AG08396 (cell line): ENCODE results near the gene LMBR1.

ENCODE experiments used
- DNase-seq: peaks from one replicate; pipeline ENCODE4 v3.0.0; 2012; ENCODE audit warnings: low spot score, mixed read lengths

LMBR1 gene

DNA sequence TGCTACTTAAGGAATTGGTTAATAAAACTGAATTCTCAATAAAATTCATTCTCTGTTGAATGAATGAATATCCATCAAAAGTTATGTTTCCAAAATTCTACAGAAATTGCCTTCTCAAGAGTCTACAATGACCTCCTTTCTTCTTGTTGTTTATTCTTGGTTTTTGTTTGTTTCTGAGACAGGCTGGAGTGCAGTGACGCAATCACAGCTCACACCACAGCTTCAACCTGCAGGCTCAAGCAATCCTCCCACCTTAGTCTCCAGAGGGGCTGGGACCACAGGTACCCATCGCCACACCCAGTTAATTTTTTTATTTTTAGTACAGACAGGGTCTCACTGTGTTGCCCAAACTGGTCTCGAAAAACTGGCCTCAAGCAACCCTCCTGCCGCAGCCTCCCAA is 97.6 kb downstream of the LMBR1 start:
- DNase-seq, result no peak

DNA sequence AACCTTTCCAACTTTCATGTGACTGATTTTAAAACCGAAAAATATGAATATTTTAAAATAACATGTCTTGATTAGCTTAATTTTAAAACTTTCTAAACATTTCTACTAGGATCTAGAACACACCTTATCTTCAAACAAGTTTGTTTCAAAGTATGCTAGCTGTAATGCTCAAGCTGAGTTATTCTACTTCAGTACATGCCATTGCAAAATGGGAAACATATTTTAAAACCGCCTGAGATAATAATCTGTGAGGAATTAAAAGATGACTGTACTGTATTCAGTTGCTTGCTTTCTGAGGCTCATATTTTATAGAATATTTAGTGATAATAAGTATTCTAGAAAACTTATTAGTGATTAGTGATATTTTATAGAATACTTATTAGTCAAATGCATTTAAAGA is 99.6 kb downstream of the LMBR1 start:
- no peak for DNase-seq

DNA sequence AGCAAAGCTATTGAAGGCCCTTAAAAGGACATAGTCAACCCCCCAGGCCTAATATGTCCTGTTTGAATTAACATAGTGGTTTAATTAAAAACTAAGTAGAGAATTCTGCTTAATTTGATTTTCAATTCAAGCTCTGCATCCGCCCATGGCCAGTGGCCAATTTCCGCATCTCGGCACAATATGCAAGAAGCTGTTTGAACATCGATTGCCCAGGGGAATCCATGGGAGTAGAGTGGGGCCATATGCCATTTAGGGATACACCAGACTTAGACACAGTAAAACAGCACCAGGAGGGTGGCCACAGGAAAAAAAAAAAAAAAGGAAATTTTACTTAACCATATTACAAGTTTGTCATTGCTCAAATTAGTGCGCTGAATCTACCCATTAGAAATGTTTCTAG is 100.4 kb downstream of the LMBR1 start:
- DNase-seq, result no peak

DNA sequence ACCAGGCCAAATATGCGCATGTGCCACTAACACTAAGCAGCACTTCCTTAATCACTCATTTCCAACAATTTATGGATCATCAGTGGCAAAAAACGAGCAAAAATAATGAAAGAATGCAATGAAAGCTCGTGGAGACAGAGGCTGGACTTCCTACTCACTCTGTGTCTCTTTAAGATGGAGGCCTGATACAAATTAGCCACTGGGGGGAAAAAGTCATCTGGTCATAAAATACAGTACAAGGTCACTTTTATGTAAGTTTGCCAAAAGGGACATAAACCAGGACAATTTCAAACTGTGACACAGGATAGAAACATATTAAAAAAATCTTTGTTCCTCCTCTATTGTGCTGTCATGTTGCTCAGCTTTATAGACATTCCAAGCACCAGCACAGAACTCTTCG is 101.7 kb downstream of the LMBR1 start:
- no peak for DNase-seq

DNA sequence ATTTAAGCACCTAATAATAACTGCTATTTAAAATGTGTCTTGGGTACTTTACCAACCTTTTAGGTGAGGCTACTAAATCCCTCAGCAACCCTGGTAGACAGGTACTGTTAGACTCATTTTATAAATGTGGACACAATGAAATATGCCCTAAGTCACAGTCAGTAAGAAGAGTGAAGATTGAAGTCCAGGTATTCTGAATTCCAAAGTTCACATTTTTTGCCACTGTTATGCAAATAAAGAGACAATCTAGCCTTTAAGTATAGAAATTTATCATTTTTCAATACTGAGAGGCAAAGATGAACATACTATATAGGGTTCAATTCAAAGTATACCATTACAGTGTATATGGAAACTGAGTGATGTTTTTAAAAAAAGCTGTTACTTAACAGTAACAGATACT is 102.7 kb downstream of the LMBR1 start:
- DNase-seq, result no peak

GRCh38 chr7:156785998-156786543 is 106.9 kb downstream of the LMBR1 start:
- DNase-seq, result no peak

DNA sequence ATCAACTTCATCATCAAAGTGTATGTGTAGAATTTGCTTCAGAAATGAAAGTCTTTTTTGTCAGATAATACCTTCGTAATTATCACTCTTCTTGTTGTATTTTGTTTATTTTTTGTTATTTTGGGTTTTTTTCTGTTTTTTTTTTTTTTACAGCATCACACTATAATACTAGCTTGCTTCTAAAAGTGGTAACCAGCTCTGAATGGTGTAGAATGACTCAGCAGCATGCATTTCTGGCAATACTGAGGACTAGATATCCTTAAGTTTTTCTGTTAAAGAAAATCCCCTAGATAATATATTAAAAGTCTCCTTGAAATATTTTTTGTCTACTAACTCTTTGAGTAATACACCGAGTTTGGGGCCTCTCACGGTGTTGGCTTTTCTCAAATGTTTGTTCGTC is 109.1 kb downstream of the LMBR1 start:
- no peak for DNase-seq

GRCh38 chr7:156781972-156782371 is 111.0 kb downstream of the LMBR1 start:
- DNase-seq, result no peak

- no peak for DNase-seq
Measured at GRCh38 chr7:156780724-156781455, 112.1 kb downstream of the LMBR1 start.

GRCh38 chr7:156778668-156779067 is 114.3 kb downstream of the LMBR1 start:
- no peak for DNase-seq

GRCh38 chr7:156778201-156778600 is 114.8 kb downstream of the LMBR1 start:
- no peak for DNase-seq

- DNase-seq, result no peak
Measured at GRCh38 chr7:156777364-156778069, 115.5 kb downstream of the LMBR1 start.

GRCh38 chr7:156776527-156776926 is 116.5 kb downstream of the LMBR1 start:
- DNase-seq, result no peak

- DNase-seq, result no peak
Measured at GRCh38 chr7:156773966-156774365, 119.0 kb downstream of the LMBR1 start.

- DNase-seq, result no peak
Measured at GRCh38 chr7:156772725-156773124, 120.3 kb downstream of the LMBR1 start.

GRCh38 chr7:156768698-156769472 is 124.1 kb downstream of the LMBR1 start:
- DNase-seq, result no peak

- no peak for DNase-seq
Measured at GRCh38 chr7:156766666-156767065, 126.3 kb downstream of the LMBR1 start.

DNA sequence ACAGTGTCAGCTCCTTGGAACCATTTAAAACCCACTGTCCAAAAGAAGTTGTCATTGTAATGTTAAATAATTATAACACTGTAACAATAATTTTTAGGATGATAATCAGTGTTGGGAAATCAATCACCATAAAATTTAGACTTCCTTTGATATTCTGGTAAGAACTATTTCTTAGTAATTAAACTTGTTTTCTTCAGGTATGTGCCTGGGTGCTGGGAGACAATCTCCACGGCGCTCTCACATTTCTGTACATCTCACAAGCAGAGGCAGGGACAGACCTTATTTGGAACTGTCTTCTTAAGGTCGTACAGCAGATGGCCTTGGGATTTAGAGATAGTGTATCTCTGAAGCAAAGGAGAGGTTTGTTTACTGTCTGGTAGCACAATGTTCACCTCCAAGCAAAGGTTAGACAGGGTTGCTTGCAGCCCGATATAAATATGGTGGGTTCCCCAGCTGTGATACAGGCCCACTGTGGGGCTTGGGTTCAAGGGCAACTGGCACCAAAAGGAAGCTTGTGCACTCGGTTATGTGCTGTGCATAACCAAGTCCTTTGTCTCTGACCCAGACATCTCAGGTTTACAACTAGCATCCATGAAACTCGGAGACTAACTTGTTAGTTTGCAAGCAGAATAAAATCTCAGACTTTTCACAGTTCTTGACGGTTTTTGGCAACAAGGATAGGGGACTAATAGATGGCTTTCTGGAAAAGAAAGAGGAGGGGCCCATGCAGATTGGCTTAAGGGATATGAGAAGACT is 126.9 kb downstream of the LMBR1 start:
- DNase-seq, result no peak

- no peak for DNase-seq
Measured at GRCh38 chr7:156764766-156765165, 128.2 kb downstream of the LMBR1 start.

DNA sequence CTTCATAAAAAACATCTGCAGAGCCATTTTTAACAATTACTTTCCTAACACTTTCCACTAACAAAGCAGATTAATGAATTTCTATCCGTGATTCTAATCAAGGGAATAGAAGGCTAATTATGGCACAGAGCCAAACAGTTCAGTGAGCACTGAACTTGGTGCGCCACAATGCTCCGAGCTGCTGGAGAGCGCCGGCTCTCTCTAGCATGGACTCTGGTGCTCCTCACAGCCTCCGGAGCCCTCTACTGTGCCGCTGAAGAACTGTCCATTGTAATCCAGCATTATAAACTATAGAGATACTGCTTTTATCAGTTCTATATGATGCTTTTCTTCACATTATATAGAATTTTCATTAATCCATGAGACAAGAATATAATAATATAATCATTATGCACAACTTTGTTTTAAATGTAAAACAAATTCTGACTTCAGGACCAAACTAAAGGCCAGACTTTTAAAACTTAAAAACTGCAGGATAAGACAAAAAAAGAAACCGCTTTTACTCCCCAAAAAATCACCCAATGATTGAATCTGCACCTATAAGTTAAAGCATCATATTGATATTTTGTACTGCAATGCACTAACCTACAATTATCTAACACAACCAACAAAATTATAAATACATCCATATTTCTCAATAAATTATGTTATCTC is 128.8 kb downstream of the LMBR1 start:
- DNase-seq, result peak; percentile 77

- no peak for DNase-seq
Measured at GRCh38 chr7:156759579-156760202, 133.3 kb downstream of the LMBR1 start.
